HCT116 (cell line): ENCODE data around the gene LHX4. TPM values are rescaled to one million over a fixed set of nuclear protein-coding genes. Genes with fewer than 3 reads are reported as not detected.

Experiments used
- ATAC-seq: fragments of 200-7000 bp; cut with Tn5 transposase; 2 replicates; pipeline ENCODE4 v1.9.1; 2020; ENCODE audit warnings: mild to moderate bottlenecking, moderate library complexity
- BruUV-seq: library from RNA; stranded (reverse); fragments of 400-500 nt; replicated peaks from 2 replicates; lab custom pipeline; 2021; lab: Mats Ljungman, UMichigan
- CTCF ChIA-PET: fragments of 300-600 bp; sonication (Branson Sonifier 250); formaldehyde crosslinking; loops from one replicate; lab custom pipeline; 2021; ENCODE audit warnings: antibody characterized with exemption; lab: Charles Lee
- POLR2A ChIA-PET: fragments of 300-600, 350-600 bp; sonication (Branson Sonifier 250); formaldehyde crosslinking; loops from one replicate; lab custom pipeline; 2021; ENCODE audit warnings: antibody characterized with exemption; lab: Charles Lee
- RAD21 ChIA-PET, 2 experiments: fragments of 300-600 bp; sonication (Branson Sonifier 250); formaldehyde crosslinking; loops; one replicate each; lab custom pipeline; 2023; ENCODE audit warnings: low total read pairs in 2 of 2; ENCODE audit not compliant: uncharacterized antibody in 2 of 2, unreplicated experiment in 2 of 2, low non-redundant PET in 1 of 2; lab: Charles Lee
- DNase-seq: peaks from one replicate; pipeline ENCODE4 v3.0.0-alpha.2; 2010; ENCODE audit warnings: low read depth, low spot score
- H2AFZ ChIP-seq: fragments of 200-600 bp; shearing (Covaris generic), sonication (generic); 2 replicates; pipeline ENCODE4 v1.6.1; 2017; ENCODE audit warnings: low read depth, mixed run types, mixed read lengths, antibody characterized with exemption, low read length; ENCODE audit not compliant: poor library complexity, severe bottlenecking
- H3K27ac ChIP-seq: 2 replicates; pipeline ENCODE4 v1.5.1; 2012; ENCODE audit warnings: low read depth, low read length
- H3K27me3 ChIP-seq: fragments of 200-600 bp; sonication (generic); 2 replicates; pipeline ENCODE4 v1.6.1; 2016; ENCODE audit warnings: mixed run types, low read length, mixed read lengths; ENCODE audit not compliant: insufficient read depth
- H3K36me3 ChIP-seq, 2 experiments: fragments of 200-500 bp in 1 of 2; fragments of 200-600 bp in 1 of 2; sonication (Bioruptor generic) in 1 of 2; sonication (generic) in 1 of 2; 2 replicates each; pipeline versions ENCODE4 v1.5.1 to v1.6.1; 2014 to 2016; ENCODE audit warnings: low read length in 2 of 2, inconsistent platforms in 1 of 2, mixed read lengths in 1 of 2, mixed run types in 1 of 2; ENCODE audit not compliant: insufficient read depth in 2 of 2, control insufficient read depth in 1 of 2
- H3K4me1 ChIP-seq, 2 experiments: fragments of 200-600 bp in 1 of 2; sonication (generic) in 1 of 2; 2 replicates each; pipeline versions ENCODE4 v1.5.1 to v1.6.1; 2012 to 2017; ENCODE audit warnings: low read length in 2 of 2, inconsistent platforms in 1 of 2, mild to moderate bottlenecking in 1 of 2, mixed read lengths in 1 of 2, mixed run types in 1 of 2, moderate library complexity in 1 of 2; ENCODE audit not compliant: insufficient read depth in 2 of 2, control insufficient read depth in 1 of 2
- H3K4me2 ChIP-seq: fragments of 200-600 bp; sonication (generic); 2 replicates; pipeline ENCODE4 v1.6.1; 2017; ENCODE audit warnings: mixed run types, low read length, mixed read lengths
- H3K4me3 ChIP-seq, 2 experiments: fragments of 200-600 bp in 1 of 2; sonication (generic) in 1 of 2; replicated peaks in 1 of 2; 2 replicates each; pipeline ENCODE4 v1.5.1; 2011 to 2016; ENCODE audit warnings: low read length in 2 of 2, control low read depth in 1 of 2, low read depth in 1 of 2, mild to moderate bottlenecking in 1 of 2, mixed read lengths in 1 of 2, mixed run types in 1 of 2
- H3K79me2 ChIP-seq: fragments of 200-600 bp; sonication (generic); 2 replicates; pipeline ENCODE4 v1.6.1; 2017; ENCODE audit warnings: mild to moderate bottlenecking, mixed run types, low read length, moderate library complexity, mixed read lengths; ENCODE audit not compliant: insufficient read depth
- H3K9ac ChIP-seq: fragments of 200-600 bp; sonication (generic); 2 replicates; pipeline ENCODE4 v1.6.1; 2016; ENCODE audit warnings: low read length, mixed read lengths
- H3K9me2 ChIP-seq: fragments of 200-600 bp; sonication (generic), shearing (Covaris generic); 2 replicates; pipeline ENCODE4 v1.6.1; 2017; ENCODE audit warnings: mixed run types, mild to moderate bottlenecking, moderate library complexity; ENCODE audit not compliant: insufficient read depth
- H3K9me3 ChIP-seq, 2 experiments: fragments of 200-500 bp in 1 of 2; fragments of 200-600 bp in 1 of 2; sonication (Bioruptor generic) in 1 of 2; sonication (generic) in 1 of 2; 2 replicates each; pipeline ENCODE4 v1.6.1; 2014 to 2017; ENCODE audit warnings: low read length in 2 of 2, mixed read lengths in 2 of 2, inconsistent platforms in 1 of 2, low read depth in 1 of 2, mild to moderate bottlenecking in 1 of 2, mixed run types in 1 of 2, moderate library complexity in 1 of 2; ENCODE audit not compliant: control insufficient read depth in 1 of 2, insufficient read depth in 1 of 2
- H4K20me1 ChIP-seq: fragments of 200-600 bp; sonication (generic), shearing (Covaris generic); 2 replicates; pipeline ENCODE4 v1.6.1; 2017; ENCODE audit warnings: mixed run types, mild to moderate bottlenecking, moderate library complexity; ENCODE audit not compliant: insufficient read depth
- CEBPB ChIP-seq: IDR thresholded peaks from 2 replicates; pipeline ENCODE4 v1.6.1; 2012; ENCODE audit warnings: low read depth
- POLR2AphosphoS5 ChIP-seq: IDR thresholded peaks from 2 replicates; pipeline ENCODE4 v1.6.1; 2011; ENCODE audit warnings: mild to moderate bottlenecking, low read depth, low read length, moderate library complexity
- SIN3A ChIP-seq: IDR thresholded peaks from 2 replicates; pipeline ENCODE4 v1.6.1; 2012; ENCODE audit warnings: low read depth
- TCF7L2 ChIP-seq: IDR thresholded peaks from 2 replicates; pipeline ENCODE4 v1.7.0; 2011; ENCODE audit warnings: borderline replicate concordance, inconsistent platforms; ENCODE audit not compliant: insufficient read depth, insufficient read length; ENCODE audit errors: extremely low read depth
- YY1 ChIP-seq: IDR thresholded peaks from 2 replicates; pipeline ENCODE4 v1.6.1; 2011; ENCODE audit warnings: low read length, low read depth, moderate library complexity, mild to moderate bottlenecking; ENCODE audit not compliant: insufficient replicate concordance; ENCODE audit errors: extremely low read depth
- ZFX ChIP-seq: fragments of 450-650 bp; IDR thresholded peaks from 2 replicates; pipeline ENCODE4 v1.6.1; 2017
- intact Hi-C: fragments of 100-400 bp; cut with micrococcal nuclease; formaldehyde crosslinking; loops from 2 replicates; pipeline ENCODE4 v1.10.0; 2022
- total RNA-seq: library from RNA; stranded (reverse); gene quantifications from one replicate; pipeline ENCODE4 v1.2.1, GENCODE V29; 2021; ENCODE audit not compliant: unreplicated experiment
- TF ChIP-seq, protein P1 (sequence below): IDR thresholded peaks from 2 replicates; pipeline ENCODE4 v1.6.1; 2011; ENCODE audit warnings: mild to moderate bottlenecking, low read length, moderate library complexity; ENCODE audit not compliant: insufficient replicate concordance; ENCODE audit errors: extremely low read depth
- TF ChIP-seq, protein P2 (sequence below), 3 experiments: fragments of 200-600 bp in 1 of 3; sonication (generic) in 1 of 3; IDR thresholded peaks in 2 of 3; conservative IDR thresholded peaks in 1 of 3; 2 replicates each; pipeline ENCODE4 v1.5.1; 2012 to 2017; ENCODE audit warnings: low read depth in 2 of 3, low read length in 2 of 3, antibody characterized with exemption in 1 of 3, borderline replicate concordance in 1 of 3, control low read depth in 1 of 3, mild to moderate bottlenecking in 1 of 3, mixed read lengths in 1 of 3, mixed run types in 1 of 3, moderate library complexity in 1 of 3; ENCODE audit not compliant: insufficient read depth in 1 of 3
- TF ChIP-seq, protein P3 (sequence below): IDR thresholded peaks from 2 replicates; pipeline ENCODE4 v1.6.1; 2012

Gene LHX4
- total RNA-seq, 1 experiment from 2014 or later: 0.44 TPM

DNA sequence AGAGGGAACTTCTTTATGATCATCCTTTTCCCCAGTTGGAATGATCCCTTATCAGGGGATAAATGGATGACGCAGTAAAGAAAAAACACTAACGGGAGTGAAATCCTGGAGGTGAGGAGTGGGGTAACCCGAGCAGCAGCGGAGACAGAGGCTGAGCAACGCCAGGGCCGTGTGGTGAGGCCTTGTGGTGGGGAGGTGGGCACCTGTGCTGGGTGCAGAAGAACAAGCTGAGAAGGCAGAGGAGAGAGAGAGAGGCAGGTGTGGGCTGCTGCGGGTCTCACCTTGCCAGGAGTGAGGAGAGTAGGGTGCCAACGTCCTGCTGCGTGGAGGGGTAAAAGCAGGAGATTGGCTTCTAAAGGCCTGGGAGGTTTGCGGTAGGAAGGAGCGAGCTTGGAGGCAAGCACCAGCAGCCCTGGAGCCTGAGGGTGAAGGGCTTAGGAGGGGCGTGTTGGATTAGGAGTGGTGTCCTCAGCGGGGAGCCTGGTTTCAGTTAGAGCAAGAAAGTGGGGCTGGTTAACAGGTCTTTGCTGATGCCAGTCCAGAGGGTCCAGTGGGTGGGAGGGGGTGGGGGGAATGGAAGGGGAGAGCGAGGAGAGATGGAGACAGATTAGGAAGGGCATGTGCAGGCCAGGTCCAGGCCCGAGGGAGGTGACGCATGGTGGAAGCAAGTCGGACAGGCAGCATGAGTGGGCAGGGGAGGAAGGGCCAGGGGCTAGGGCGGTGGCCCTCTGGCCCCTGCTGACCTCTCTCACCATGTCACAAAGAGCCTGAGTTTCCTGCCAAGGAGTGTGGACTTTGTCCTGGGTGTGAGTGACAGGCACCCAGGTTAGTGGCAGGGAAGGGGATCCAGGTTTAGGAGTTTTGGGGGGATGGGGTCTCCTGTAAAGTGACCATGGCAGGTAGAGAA, 36.7 kb upstream of the LHX4 start:
- H2AFZ ChIP-seq: no peak overlapping the region
- no TSS peak for BruUV-seq
- H3K36me3 ChIP-seq: peaks cover 0 to 6% of the 10 kb centered on the region in 2 experiments; a peak in 1 of 4 replicates
- no peak overlapping the region for H3K27ac ChIP-seq
- H3K9me3 ChIP-seq: no peaks in the 10 kb centered on the region
- no peaks in the 10 kb centered on the region for H4K20me1 ChIP-seq
- H3K9me2 ChIP-seq: no peaks in the 10 kb centered on the region
- no peak overlapping the region for H3K4me2 ChIP-seq
- DNase-seq (no peak), ATAC-seq (no peak)
- TF ChIP-seq ZFX: no peak
- no peak for TF ChIP-seq POLR2AphosphoS5
- TF ChIP-seq, protein P1, sequence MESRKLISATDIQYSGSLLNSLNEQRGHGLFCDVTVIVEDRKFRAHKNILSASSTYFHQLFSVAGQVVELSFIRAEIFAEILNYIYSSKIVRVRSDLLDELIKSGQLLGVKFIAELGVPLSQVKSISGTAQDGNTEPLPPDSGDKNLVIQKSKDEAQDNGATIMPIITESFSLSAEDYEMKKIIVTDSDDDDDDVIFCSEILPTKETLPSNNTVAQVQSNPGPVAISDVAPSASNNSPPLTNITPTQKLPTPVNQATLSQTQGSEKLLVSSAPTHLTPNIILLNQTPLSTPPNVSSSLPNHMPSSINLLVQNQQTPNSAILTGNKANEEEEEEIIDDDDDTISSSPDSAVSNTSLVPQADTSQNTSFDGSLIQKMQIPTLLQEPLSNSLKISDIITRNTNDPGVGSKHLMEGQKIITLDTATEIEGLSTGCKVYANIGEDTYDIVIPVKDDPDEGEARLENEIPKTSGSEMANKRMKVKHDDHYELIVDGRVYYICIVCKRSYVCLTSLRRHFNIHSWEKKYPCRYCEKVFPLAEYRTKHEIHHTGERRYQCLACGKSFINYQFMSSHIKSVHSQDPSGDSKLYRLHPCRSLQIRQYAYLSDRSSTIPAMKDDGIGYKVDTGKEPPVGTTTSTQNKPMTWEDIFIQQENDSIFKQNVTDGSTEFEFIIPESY: no peak
- no peak for TF ChIP-seq SIN3A
- TF ChIP-seq YY1: no peak
- TF ChIP-seq TCF7L2: no peak
- TF ChIP-seq, protein P2, sequence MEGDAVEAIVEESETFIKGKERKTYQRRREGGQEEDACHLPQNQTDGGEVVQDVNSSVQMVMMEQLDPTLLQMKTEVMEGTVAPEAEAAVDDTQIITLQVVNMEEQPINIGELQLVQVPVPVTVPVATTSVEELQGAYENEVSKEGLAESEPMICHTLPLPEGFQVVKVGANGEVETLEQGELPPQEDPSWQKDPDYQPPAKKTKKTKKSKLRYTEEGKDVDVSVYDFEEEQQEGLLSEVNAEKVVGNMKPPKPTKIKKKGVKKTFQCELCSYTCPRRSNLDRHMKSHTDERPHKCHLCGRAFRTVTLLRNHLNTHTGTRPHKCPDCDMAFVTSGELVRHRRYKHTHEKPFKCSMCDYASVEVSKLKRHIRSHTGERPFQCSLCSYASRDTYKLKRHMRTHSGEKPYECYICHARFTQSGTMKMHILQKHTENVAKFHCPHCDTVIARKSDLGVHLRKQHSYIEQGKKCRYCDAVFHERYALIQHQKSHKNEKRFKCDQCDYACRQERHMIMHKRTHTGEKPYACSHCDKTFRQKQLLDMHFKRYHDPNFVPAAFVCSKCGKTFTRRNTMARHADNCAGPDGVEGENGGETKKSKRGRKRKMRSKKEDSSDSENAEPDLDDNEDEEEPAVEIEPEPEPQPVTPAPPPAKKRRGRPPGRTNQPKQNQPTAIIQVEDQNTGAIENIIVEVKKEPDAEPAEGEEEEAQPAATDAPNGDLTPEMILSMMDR (IDR thresholded peaks at IDR 0.05 in 2 of 3, conservative IDR thresholded peaks at IDR 0.05 in 1 of 3; ENCODE audit: borderline replicate concordance in 1 of 3, insufficient read depth in 1 of 3, low read depth in 2 of 3, low read length in 2 of 3): no peak
- TF ChIP-seq, protein P3, sequence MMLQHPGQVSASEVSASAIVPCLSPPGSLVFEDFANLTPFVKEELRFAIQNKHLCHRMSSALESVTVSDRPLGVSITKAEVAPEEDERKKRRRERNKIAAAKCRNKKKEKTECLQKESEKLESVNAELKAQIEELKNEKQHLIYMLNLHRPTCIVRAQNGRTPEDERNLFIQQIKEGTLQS: no peak
- no peak for TF ChIP-seq CEBPB
- no peak overlapping the region for H3K9ac ChIP-seq
- no peaks in the 10 kb centered on the region for H3K4me1 ChIP-seq
- ChIA-PET RAD21 (interaction anchor here in 1 of 2 experiments (0.6 kb wide), 1 partner anchor 379 kb away, joined by 4 read pairs; no protein-coding TSS in a partner anchor), POLR2A (no interaction called here), CTCF (no interaction called here)
- no peak overlapping the region for H3K4me3 ChIP-seq
- H3K27me3 ChIP-seq: no peaks in the 10 kb centered on the region
- intact Hi-C loops: no loop called here
- H3K79me2 ChIP-seq: no peaks in the 10 kb centered on the region
